ENCODE results near the gene KCNJ8.
"Not testable (repeated sequence)": the region's sequence is repeated elsewhere in the genome, so short reads cannot be mapped to it uniquely, and the experiment has no call there.

Gene KCNJ8

DNA sequence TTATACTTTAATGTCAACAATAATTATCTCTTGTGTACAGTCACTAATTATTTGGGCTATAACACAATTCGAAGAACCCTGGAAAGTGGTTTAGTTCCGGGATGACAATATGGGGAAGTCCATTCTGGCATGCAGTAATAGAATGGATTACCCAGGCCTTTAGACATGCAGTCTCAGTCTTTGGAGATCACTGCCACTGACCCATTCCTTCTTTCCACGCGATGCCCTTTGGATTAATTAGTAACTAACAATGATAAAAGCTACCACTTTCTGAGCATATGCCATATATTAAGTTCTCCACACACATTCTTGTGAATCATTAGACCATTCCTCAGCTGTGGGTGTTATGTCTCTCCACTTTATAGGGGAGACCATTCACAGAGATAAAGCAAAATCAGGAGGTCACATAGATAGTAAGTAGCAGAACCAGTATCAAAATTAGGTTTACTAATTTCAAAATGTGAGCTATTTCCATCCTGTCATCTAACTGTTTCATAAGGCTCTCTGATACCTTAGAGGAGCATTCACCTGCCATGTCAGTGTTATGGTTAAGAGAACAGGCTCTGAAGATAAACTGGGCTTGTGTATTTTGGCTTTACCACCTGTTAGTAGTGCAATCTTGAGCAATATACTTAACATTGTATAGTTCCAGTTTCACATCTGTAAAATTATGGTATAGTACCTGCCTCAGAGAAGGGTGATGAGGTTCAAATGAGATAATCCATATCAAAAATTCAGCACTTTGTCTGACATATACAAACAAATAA lies 27.2 kb upstream of the KCNJ8 start:
- TF ChIP-seq, protein P1, sequence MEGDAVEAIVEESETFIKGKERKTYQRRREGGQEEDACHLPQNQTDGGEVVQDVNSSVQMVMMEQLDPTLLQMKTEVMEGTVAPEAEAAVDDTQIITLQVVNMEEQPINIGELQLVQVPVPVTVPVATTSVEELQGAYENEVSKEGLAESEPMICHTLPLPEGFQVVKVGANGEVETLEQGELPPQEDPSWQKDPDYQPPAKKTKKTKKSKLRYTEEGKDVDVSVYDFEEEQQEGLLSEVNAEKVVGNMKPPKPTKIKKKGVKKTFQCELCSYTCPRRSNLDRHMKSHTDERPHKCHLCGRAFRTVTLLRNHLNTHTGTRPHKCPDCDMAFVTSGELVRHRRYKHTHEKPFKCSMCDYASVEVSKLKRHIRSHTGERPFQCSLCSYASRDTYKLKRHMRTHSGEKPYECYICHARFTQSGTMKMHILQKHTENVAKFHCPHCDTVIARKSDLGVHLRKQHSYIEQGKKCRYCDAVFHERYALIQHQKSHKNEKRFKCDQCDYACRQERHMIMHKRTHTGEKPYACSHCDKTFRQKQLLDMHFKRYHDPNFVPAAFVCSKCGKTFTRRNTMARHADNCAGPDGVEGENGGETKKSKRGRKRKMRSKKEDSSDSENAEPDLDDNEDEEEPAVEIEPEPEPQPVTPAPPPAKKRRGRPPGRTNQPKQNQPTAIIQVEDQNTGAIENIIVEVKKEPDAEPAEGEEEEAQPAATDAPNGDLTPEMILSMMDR (conservative IDR thresholded peaks at IDR 0.05; ENCODE audit: control insufficient read depth, insufficient read depth, low read depth, low read length): no peak
- DNase-seq (ENCODE audit: low read depth): no peak

GRCh38 chr12:21800011-21800410 lies 25.5 kb upstream of the KCNJ8 start:
- DNase-seq (ENCODE audit: low read depth): no peak
- no peak overlapping the region for H3K4me3 ChIP-seq (ENCODE audit: control insufficient read depth, low read depth, low read length)
- TF ChIP-seq, protein P1 (conservative IDR thresholded peaks at IDR 0.05; ENCODE audit: control insufficient read depth, insufficient read depth, low read depth, low read length): no peak

More for the DNA sequence above, 27.2 kb upstream of the KCNJ8 start:
- no peak overlapping the region for H3K4me3 ChIP-seq (ENCODE audit: control insufficient read depth, low read depth, low read length)

DNA sequence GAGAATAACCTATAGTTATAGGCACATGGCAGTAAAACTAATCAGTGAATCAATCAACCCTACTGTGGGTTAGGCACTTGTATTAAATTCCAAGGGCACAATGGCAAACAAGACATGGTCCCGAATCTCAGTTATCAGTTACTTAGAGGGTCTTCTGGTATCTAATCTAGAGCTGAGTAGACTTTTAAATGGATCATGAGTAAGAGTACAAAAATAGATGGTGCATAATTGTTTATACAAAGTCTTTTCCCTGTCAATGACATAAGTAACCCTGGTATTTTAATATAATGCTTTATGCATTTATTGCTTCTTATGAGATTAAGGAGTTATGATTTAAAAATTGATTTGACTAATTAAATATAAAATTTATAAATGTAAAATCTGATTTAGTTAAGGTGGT lies 23.0 kb upstream of the KCNJ8 start:
- no peak overlapping the region for H3K4me3 ChIP-seq (ENCODE audit: control insufficient read depth, low read depth, low read length)
- TF ChIP-seq, protein P1 (conservative IDR thresholded peaks at IDR 0.05; ENCODE audit: control insufficient read depth, insufficient read depth, low read depth, low read length): no peak
- DNase-seq (ENCODE audit: low read depth): no peak

GRCh38 chr12:21795648-21796328 lies 21.3 kb upstream of the KCNJ8 start:
- TF ChIP-seq, protein P1 (conservative IDR thresholded peaks at IDR 0.05; ENCODE audit: control insufficient read depth, insufficient read depth, low read depth, low read length): no peak
- H3K4me3 ChIP-seq (ENCODE audit: control insufficient read depth, low read depth, low read length): no peak overlapping the region
- no peak for DNase-seq (ENCODE audit: low read depth)

- not testable (repeated sequence) for DNase-seq (ENCODE audit: low read depth); H3K4me3 ChIP-seq (ENCODE audit: control insufficient read depth, low read depth, low read length)
These were observed 20.5 kb upstream of the KCNJ8 start for GRCh38 chr12:21794807-21795595.

DNA sequence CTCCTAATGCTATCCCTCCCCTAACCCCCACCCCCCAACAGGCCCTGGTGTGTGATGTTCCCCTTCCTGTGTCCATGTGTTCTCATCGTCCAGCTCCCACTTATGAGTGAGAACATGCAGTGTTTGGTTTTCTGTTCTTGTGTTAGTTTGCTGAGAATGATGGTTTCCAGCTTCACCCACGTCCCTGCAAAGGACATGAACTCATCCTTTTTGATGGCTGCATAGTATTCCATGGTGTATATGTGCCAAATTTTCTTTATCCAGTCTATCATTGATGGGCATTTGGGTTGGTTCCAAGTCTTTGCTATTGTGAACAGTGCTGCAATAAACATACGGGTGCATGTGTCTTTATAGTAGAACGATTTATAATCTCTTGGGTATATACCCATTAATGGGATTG lies 15.2 kb upstream of the KCNJ8 start:
- not testable (repeated sequence) for DNase-seq (ENCODE audit: low read depth); H3K4me3 ChIP-seq (ENCODE audit: control insufficient read depth, low read depth, low read length)

DNA sequence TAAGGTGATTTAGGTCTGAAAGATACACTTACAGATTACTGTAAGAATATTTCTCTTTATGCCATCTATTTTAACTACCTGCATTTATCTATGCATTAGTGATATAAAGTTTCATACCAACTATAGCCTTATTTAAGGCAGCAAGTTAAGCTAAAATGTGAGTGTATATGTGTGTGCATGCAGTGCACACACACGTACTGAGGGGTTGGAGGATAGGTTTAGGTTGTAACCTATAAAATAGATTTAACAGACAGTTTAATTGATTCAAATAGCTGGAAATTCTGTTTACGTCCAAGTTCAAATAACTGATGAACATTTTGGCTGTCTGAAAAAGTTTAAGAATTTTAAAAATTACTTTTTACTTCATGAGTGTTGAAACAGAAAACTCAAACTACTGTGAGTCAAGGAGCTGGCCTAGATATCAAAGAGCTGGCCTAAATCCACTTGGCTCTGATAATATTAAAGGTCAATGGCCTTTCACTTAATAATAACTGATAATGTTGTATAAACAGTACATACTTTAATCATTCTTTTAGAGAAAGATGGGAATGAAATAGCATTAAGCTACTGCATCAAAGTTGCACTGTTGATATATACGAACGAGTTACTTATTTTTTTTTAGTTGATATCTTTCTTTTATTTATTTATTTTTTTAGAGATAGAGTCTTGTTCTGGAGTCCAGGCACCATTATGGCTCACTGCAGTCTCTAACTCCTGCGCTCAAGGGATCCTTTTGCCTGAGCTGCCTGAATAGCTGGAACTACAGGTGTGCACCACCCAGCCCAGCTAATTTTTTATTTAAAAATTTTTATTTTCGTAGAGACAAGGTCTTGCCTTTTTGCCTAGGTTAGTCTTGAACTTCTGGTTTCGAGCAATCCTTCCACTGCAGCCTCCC lies 13.8 kb upstream of the KCNJ8 start:
- no peak overlapping the region for H3K4me3 ChIP-seq (ENCODE audit: control insufficient read depth, low read depth, low read length)
- peak; percentile 16 for DNase-seq (ENCODE audit: low read depth)
- TF ChIP-seq, protein P1 (conservative IDR thresholded peaks at IDR 0.05; ENCODE audit: control insufficient read depth, insufficient read depth, low read depth, low read length): no peak
